HG02588 (cell line): ENCODE data around the gene PTPRF.

Source experiments
- ATAC-seq: cut with Tn5 transposase; IDR thresholded peaks from one replicate; pipeline ENCODE4 v1.9.1; 2021; ENCODE audit warnings: mild to moderate bottlenecking, moderate library complexity; ENCODE audit not compliant: unreplicated experiment

The PTPRF gene

GRCh38 chr1:43551396-43551888 lies 20.8 kb downstream of the PTPRF start:
- ATAC-seq: no peak

- no peak for ATAC-seq
Measured at GRCh38 chr1:43552059-43552742, 21.5 kb downstream of the PTPRF start.

DNA sequence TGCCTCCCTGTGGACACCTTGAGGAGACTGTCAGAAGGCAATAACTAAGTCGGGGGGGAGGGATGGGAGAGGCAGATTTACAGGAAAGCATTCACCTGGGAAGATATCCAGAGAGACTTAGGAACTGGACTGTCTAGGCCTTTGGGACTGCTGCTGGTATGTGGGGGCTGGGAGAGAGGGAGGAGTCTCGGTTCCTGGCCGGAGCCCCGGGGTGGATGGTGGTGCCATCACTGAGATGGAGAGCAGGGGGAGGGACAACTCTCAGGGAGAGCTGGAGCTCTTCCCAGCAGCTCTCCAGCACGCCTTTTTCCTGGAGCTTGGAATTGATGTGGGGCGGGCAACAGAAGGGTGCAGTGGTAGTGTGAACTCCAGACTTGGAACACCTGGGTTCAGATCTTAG lies 22.1 kb downstream of the PTPRF start:
- no peak for ATAC-seq

DNA sequence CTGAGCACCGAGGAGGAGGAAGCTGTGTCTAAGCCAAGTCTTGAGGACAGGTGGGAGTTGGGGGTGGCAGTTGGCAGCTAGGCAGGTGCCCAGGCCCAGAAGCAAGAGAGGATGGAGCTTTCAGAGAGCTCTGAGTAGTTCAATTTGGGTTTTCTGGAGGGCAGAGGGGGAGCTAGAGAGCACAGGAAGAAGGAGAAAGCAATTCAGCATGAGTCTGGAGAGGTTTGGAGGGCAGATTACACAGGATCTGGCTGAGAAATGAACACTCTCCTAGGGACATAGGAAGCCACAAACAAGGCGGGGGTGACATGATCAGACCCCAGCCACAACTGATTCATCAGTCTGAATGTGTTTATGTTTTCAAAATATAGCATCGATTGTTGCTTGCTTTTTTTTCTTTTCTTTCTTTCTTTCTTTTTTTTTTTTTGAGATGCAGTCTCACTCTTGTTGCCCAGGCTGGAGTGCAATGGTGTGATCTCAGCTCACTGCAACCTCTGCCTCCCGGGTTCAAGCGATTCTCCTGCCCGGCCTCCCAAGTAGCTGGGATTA lies 23.8 kb downstream of the PTPRF start:
- ATAC-seq: no peak

GRCh38 chr1:43556782-43557181 lies 26.1 kb downstream of the PTPRF start:
- no peak for ATAC-seq

DNA sequence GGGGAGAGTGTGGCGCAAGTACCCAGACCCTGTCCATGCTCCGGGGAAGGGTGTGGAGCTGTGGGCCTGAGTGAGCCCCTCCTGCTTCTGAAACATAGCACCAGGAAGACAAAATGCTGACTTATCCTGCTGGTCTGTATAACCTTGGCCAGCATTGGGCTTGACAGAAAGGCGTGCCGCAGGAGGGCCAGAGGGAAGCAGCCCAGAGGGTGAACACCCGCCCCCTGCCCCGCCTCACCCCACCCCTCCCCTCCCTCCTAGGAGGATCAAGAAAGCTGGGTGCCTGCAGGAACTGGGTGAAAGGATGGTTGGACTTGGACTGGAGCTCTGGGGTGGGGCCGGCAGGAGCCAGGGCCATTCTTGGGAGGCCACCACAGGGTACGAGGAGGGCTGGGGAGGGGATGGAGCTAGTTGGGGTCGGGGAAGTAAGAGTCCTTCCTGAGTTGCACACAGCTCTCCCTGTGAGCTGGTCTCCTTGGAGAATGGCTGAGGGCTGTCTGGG lies 27.1 kb downstream of the PTPRF start:
- no peak for ATAC-seq

GRCh38 chr1:43558346-43558841 lies 27.7 kb downstream of the PTPRF start:
- no peak for ATAC-seq

GRCh38 chr1:43559714-43560113 lies 29.0 kb downstream of the PTPRF start:
- no peak for ATAC-seq

- ATAC-seq: no peak
Measured at GRCh38 chr1:43560286-43560685, 29.6 kb downstream of the PTPRF start.

DNA sequence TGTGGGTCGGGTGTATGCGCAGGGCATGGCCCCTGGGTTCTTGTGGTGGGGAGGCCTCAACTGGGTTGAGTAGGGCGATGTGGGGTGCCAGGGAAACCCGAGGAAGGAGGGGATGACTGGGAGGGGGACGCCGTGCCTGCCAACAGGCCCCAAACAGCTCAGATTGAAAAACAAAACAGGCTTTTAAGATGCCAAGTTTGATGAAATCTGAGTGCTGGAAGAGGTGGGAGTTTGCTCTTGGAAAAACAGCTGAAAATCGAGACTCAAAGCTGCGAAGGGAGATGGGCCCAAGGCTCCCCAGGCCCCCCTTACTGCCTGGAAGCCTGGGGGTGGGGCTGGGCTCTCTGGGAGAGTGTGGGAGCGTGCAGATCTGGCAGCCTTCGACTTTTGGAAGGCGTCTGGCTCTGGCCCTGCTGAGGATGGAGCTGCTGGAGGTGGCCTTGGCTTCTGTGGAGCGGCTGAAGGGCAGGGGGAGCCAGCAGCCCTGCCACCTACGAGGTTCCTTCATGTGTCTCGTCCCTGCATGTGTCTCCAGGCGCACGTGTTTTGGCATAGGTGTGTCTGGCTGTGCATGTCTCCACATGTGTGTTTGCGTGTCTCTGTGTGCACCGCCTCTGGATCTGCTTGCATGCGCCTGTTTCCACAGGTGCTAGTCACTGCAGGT lies 33.3 kb downstream of the PTPRF start:
- ATAC-seq: no peak

DNA sequence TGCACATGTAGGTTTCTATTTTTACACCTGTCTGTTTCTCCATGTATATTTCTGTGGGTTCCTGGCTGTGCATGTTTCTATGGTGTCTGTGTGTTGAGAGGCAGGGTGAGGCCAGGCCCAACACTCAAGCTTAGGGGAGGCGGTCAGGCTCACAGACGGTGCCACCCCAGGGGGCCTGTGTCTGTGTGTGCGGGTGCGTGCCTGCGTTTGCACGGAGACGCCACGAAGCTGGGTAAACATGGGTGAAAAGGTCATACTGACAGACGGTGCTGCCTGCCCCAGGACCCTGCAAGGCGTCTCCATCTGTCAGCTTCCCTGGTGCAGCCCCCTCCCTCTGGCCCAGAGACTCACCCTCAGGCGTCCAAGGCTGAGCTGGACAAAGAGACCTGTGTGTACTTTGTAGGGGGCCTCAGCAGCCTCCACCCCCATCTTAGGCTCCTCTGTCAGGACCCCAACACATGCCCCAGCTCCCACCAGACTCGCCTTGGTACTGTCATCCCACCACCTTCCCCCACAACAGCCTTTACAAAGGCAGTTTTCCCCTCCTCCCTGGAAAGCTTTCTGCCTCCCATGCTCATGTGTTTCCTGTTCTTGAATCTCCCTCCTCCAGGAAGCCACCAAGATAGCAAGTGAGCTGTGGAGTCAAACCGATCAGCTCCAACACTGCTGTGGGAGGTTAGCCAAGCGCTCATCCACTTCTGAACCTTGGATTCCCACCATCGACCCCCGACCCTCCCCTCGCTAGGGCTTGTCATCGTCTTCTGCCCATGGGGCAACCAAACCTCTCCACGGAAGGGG lies 34.1 kb downstream of the PTPRF start:
- no peak for ATAC-seq

- ATAC-seq: no peak
Measured at GRCh38 chr1:43565600-43566360, 35.1 kb downstream of the PTPRF start.

- ATAC-seq: no peak
Measured at GRCh38 chr1:43566382-43567044, 35.8 kb downstream of the PTPRF start.

DNA sequence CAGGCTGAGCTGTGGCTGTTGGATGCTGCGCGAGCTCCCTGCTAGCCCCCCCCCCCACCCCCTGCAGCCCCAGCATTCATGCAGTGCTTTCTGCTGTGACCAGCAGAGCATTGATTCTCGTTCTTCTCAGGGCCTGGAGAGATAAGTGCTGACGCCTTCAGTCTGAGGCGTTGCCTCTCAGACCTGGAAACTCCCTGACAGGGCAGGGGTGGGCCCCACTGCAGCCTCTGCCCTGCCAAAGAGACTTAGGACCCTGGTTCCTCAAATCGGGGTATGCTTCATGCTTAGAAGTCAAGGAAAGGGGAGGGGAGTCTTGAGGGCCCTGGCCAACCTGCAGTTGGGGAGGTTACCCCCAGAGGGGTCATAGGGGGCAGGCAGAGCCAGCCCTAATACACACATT lies 38.5 kb downstream of the PTPRF start:
- ATAC-seq: no peak

DNA sequence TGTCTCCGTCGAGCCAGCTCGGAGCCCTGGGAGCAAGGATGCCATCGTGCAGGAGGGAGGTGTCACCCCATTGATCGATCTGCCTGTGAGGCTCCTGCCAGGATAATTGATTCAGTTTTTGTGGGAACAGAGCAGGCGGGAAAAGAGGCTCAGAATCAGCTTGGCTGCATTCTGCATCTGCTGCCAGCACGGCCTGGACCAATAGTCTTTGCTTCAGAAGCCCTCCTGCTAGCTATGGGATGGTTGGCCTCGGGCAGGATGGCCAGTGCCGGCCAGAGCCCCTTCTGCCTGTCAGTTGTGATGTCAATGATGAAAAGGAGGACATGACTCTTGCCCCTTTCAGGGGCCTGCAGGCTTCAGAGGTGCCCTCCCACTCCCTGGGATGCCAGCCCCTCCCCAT lies 39.6 kb downstream of the PTPRF start:
- no peak for ATAC-seq

DNA sequence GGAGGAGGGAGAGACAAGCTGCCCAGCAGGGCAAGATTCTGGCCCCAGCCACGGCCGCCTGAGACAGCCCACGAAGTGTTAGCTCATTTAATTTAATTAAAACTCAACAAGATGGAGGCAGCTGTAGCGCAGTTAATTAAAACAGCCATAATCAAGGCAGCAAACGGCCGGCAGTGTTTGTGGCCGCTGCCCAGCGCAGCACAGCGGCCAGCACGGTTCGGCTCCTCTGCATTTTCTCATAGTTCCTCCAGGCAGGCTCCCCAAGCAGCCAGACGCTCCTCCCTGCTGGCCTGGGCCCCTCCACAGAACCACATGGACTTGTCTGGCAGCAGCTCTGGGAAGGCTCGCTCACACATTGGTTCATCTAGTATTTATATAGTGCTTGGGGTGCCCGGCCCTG lies 40.0 kb downstream of the PTPRF start:
- ATAC-seq: no peak

DNA sequence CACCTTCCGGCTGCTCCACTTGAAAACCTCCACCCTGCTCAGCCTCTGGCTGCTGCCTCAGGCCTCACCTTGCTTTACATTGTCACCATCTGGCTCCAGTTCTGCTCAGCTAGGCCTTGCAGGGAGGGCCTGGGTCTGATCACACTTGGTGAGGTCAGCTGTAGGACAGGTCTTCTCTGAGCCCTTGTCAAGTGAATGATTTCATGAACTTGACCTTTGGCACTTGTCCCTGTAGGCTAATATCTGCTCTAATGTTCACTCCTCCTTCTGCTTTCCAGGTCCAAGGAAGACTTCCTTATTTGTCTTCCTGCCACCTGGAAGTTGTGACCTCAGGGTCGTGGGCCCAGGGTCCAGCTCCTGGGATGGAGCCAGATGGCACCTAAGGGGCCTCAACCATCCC lies 41.4 kb downstream of the PTPRF start:
- ATAC-seq: no peak

DNA sequence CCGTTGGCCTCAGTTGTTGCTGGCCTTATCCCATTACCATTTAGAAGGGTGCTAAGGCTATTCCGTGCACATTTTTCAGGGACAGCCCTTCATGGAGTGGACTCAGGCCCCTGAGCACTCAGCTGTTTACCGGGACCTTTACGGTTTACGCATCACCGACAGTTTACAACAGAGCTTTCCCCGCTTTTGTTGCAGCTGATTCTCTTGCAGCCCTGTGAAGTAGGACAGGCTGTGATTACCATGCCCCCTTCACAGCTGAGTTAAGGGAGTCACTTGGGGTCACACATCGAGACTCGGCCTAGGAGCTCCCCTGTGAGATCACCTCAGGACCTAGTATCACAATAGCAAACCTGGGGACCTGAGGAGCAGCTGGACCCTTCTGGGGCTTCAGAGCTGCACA lies 41.9 kb downstream of the PTPRF start:
- ATAC-seq: no peak

DNA sequence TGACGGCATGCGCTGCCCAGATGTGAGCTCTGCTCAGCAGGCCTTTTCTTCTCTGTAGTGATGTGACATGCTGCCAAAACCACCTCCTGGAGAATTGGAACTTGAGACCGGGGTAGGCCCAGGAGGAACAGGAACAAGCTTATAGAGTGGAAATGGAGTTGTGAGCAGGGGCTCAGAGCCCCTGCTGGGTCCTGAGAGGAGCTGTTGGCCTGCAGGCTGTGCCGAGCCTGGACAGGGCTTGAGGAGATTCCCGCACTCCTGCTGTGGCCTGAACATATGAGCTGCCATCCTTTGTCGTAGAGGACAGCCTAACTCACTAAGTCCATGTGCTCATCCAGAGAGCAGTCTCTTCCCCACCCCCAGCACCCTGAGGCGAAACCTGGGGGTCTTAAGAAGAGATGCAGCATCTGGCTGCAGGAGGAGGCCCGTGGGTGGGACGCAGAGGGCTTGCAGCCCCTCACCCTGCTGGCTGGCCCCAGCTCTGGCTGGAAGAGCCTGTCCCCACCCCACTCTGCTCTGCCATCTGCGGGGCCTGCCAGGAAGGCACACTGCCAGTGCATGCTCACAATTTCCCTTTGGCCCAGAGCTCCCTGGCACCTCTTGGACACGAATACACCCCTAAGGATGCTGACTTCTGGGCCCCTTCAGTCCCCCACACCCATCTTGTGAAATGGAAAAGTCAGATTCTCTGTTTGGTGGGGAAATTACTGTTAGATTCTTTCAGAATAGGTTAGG lies 42.5 kb downstream of the PTPRF start:
- no peak for ATAC-seq
